NB4 (cell line): ENCODE data around the gene ALOX5.
"Not testable (repeated sequence)": the region's sequence is repeated elsewhere in the genome, so short reads cannot be mapped to it uniquely, and the experiment has no call there.

Experiments used
- CTCF ChIP-seq: IDR thresholded peaks from one replicate; pipeline ENCODE4 v1.5.1; 2012; ENCODE audit warnings: low read depth, low read length
- MAX ChIP-seq: IDR thresholded peaks from 2 replicates; pipeline ENCODE4 v1.6.1; 2011; ENCODE audit warnings: low read depth, low read length
- MYC ChIP-seq: IDR thresholded peaks from 2 replicates; pipeline ENCODE4 v1.6.1; 2011; ENCODE audit warnings: low read depth, low read length
- POLR2A ChIP-seq: IDR thresholded peaks from 2 replicates; pipeline ENCODE4 v1.6.1; 2011; ENCODE audit warnings: mild to moderate bottlenecking; ENCODE audit not compliant: insufficient read length; ENCODE audit errors: extremely low read depth

- TF ChIP-seq MAX, CTCF, POLR2A, MYC: not testable (repeated sequence)
Observed at GRCh38 chr10:45391636-45392035, 17.6 kb downstream of the ALOX5 start.
